AG09309 (cell line): ENCODE measurements around the gene CDC27.

Experiments used
- DNase-seq: peaks from one replicate; pipeline ENCODE4 v3.0.0-alpha.2; 2010; ENCODE audit warnings: low read depth
- H3K4me3 ChIP-seq: 2 replicates; pipeline ENCODE4 v1.5.1; 2011; ENCODE audit warnings: mild to moderate bottlenecking, low read depth, low read length, moderate library complexity; ENCODE audit not compliant: control insufficient read depth
- CTCF ChIP-seq: IDR thresholded peaks from 2 replicates; pipeline ENCODE4 v1.5.1; 2011; ENCODE audit warnings: mild to moderate bottlenecking, low read depth, low read length, inconsistent platforms; ENCODE audit not compliant: insufficient read depth, control insufficient read depth; ENCODE audit errors: missing control alignments

Gene CDC27

GRCh38 chr17:47099451-47099986 is 89.6 kb downstream of the CDC27 start:
- TF ChIP-seq CTCF = no peak
- H3K4me3 ChIP-seq = peak overlapping the region; percentile 82
- DNase-seq = no peak

GRCh38 chr17:47096343-47096742 is 92.8 kb downstream of the CDC27 start:
- no peak overlapping the region for H3K4me3 ChIP-seq
- no peak for DNase-seq
- TF ChIP-seq CTCF = no peak

- DNase-seq = no peak
- no peak for TF ChIP-seq CTCF
- H3K4me3 ChIP-seq = no peak overlapping the region
Observed at GRCh38 chr17:47095268-47095667, 93.8 kb downstream of the CDC27 start.

GRCh38 chr17:47087093-47087492 is 102.0 kb downstream of the CDC27 start:
- no peak for TF ChIP-seq CTCF
- DNase-seq = no peak
- no peak overlapping the region for H3K4me3 ChIP-seq

- TF ChIP-seq CTCF = no peak
- H3K4me3 ChIP-seq = no peak overlapping the region
- DNase-seq = no peak
Observed at GRCh38 chr17:47085736-47086135, 103.4 kb downstream of the CDC27 start.

GRCh38 chr17:47078801-47079200 is 110.3 kb downstream of the CDC27 start:
- no peak for DNase-seq

More at GRCh38 chr17:47078801-47079200, 110.3 kb downstream of the CDC27 start:
- no peak overlapping the region for H3K4me3 ChIP-seq
- TF ChIP-seq CTCF = no peak
